Liver (tissue), 9 donors: ENCODE data around the gene URB1. TPM values are rescaled to one million over a fixed set of nuclear protein-coding genes. Genes with fewer than 3 reads are reported as not detected.

Experiments
- DNase-seq: peaks from one replicate; pipeline ENCODE4 v3.0.0-alpha.2; 2017; ENCODE audit warnings: low spot score
- H3K27ac ChIP-seq, 2 donors: one replicate each; pipeline ENCODE4 v1.7.0; 2013; ENCODE audit warnings: inconsistent platforms in 2 of 2, low read length in 2 of 2, control low read depth in 1 of 2, low read depth in 1 of 2, mild to moderate bottlenecking in 1 of 2
- H3K27me3 ChIP-seq, 4 donors: one replicate each; pipeline versions ENCODE4 v1.6.1 to v1.7.0; 2013; ENCODE audit warnings: low read length in 3 of 4, inconsistent platforms in 1 of 4, mild to moderate bottlenecking in 1 of 4, moderate library complexity in 1 of 4; ENCODE audit not compliant: control insufficient read depth in 4 of 4, insufficient read depth in 4 of 4
- H3K36me3 ChIP-seq, 4 donors: one replicate each; pipeline versions ENCODE4 v1.6.1 to v1.7.0; 2013; ENCODE audit warnings: low read length in 3 of 4, mild to moderate bottlenecking in 3 of 4, low read depth in 1 of 4, moderate library complexity in 1 of 4; ENCODE audit not compliant: control insufficient read depth in 4 of 4, insufficient read depth in 3 of 4
- H3K4me1 ChIP-seq, 4 donors: one replicate each; pipeline versions ENCODE4 v1.6.1 to v1.7.0; 2013; ENCODE audit warnings: low read length in 3 of 4, mild to moderate bottlenecking in 3 of 4, moderate library complexity in 1 of 4; ENCODE audit not compliant: control insufficient read depth in 4 of 4, insufficient read depth in 4 of 4
- H3K4me3 ChIP-seq, 3 donors: one replicate each; pipeline versions ENCODE4 v1.6.1 to v1.7.0; 2013; ENCODE audit warnings: low read length in 3 of 3, control low read depth in 1 of 3, low read depth in 1 of 3, mild to moderate bottlenecking in 1 of 3
- H3K9ac ChIP-seq, 2 donors: one replicate each; pipeline ENCODE4 v1.7.0; 2013; ENCODE audit warnings: low read length in 2 of 2, mild to moderate bottlenecking in 2 of 2, moderate library complexity in 2 of 2, control low read depth in 1 of 2, low read depth in 1 of 2
- H3K9me3 ChIP-seq, 4 donors: one replicate each; pipeline versions ENCODE4 v1.6.1 to v1.7.0; 2013; ENCODE audit warnings: low read length in 3 of 4; ENCODE audit not compliant: control insufficient read depth in 4 of 4
- ATF3 ChIP-seq: IDR thresholded peaks from 2 replicates; pipeline ENCODE4 v1.6.1; 2016; ENCODE audit warnings: antibody characterized with exemption
- CTCF ChIP-seq: fragments of 150-350 bp; IDR thresholded peaks from 2 replicates; pipeline ENCODE4 v1.5.1; 2017; ENCODE audit warnings: improper control_type of control experiment, low read depth, low read length; ENCODE audit not compliant: missing input control
- FOXA1 ChIP-seq: IDR thresholded peaks from 2 replicates; pipeline ENCODE4 v1.6.1; 2016; ENCODE audit warnings: antibody characterized with exemption
- FOXA2 ChIP-seq: IDR thresholded peaks from 2 replicates; pipeline ENCODE4 v1.6.1; 2016; ENCODE audit warnings: antibody characterized with exemption
- GABPA ChIP-seq, 2 donors: IDR thresholded peaks in 1 of 2; conservative IDR thresholded peaks in 1 of 2; 2 replicates each; pipeline ENCODE4 v1.6.1; 2016; ENCODE audit warnings: antibody characterized with exemption in 2 of 2, mild to moderate bottlenecking in 1 of 2, moderate library complexity in 1 of 2
- HNF4A ChIP-seq, 2 donors: conservative IDR thresholded peaks; 2 replicates each; pipeline ENCODE4 v1.6.1; 2016; ENCODE audit warnings: antibody characterized with exemption in 2 of 2, mild to moderate bottlenecking in 2 of 2
- HNF4G ChIP-seq: IDR thresholded peaks from 2 replicates; pipeline ENCODE4 v1.6.1; 2016; ENCODE audit warnings: antibody characterized with exemption
- JUND ChIP-seq, 2 donors: IDR thresholded peaks; 2 replicates each; pipeline ENCODE4 v1.6.1; 2016; ENCODE audit warnings: antibody characterized with exemption in 2 of 2
- MAX ChIP-seq: IDR thresholded peaks from 2 replicates; pipeline ENCODE4 v1.6.1; 2016; ENCODE audit warnings: antibody characterized with exemption
- NR2F2 ChIP-seq: IDR thresholded peaks from 2 replicates; pipeline ENCODE4 v1.6.1; 2016; ENCODE audit warnings: antibody characterized with exemption
- RAD21 ChIP-seq, 2 donors: IDR thresholded peaks; 2 replicates each; pipeline ENCODE4 v1.6.1; 2016; ENCODE audit warnings: antibody characterized with exemption in 2 of 2, mild to moderate bottlenecking in 2 of 2
- REST ChIP-seq: IDR thresholded peaks from 2 replicates; pipeline ENCODE4 v1.6.1; 2016; ENCODE audit warnings: antibody characterized with exemption, mild to moderate bottlenecking
- RXRA ChIP-seq, 2 donors: IDR thresholded peaks; 2 replicates each; pipeline ENCODE4 v1.6.1; 2017 to 2018; ENCODE audit warnings: antibody characterized with exemption in 2 of 2, mild to moderate bottlenecking in 1 of 2
- SP1 ChIP-seq: IDR thresholded peaks from 2 replicates; pipeline ENCODE4 v1.6.1; 2018; ENCODE audit warnings: antibody characterized with exemption, mild to moderate bottlenecking
- TAF1 ChIP-seq: conservative IDR thresholded peaks from 2 replicates; pipeline ENCODE4 v1.6.1; 2016; ENCODE audit warnings: antibody characterized with exemption, mild to moderate bottlenecking
- YY1 ChIP-seq: IDR thresholded peaks from 2 replicates; pipeline ENCODE4 v1.6.1; 2016; ENCODE audit warnings: antibody characterized with exemption, mild to moderate bottlenecking
- ZBTB33 ChIP-seq: IDR thresholded peaks from 2 replicates; pipeline ENCODE4 v1.6.1; 2016; ENCODE audit warnings: antibody characterized with exemption
- WGBS: extraction: QIAGEN DNeasy Blood & Tissue Kit; methylation state at CpG from one replicate; pipeline ENCODE4 v1.1.7; 2013; 5-methylcytosine and 5-hydroxymethylcytosine counted together
- polyA plus RNA-seq, 2 donors: library from polyadenylated mRNA; stranded (reverse) in 1 of 2; unstranded in 1 of 2; fragments of 200-250 nt in 1 of 2; fragments of >200 nt in 1 of 2; fragmentation: Nextera tagmentation in 1 of 2; extraction: Ambion mirVana in 1 of 2; gene quantifications; one replicate each; pipeline versions ENCODE4 v1.2.1 to v1.2.3, GENCODE V29; 2013 to 2015
- total RNA-seq, 2 donors: library from RNA; depleted of rRNA; stranded (reverse); fragments of >200 nt; gene quantifications; one replicate each; pipeline ENCODE4 v1.2.3, GENCODE V29; 2014
- donor health status: healthy.
- donor health status: healthy.
- donor health status: healthy.
- donor health status: healthy.
- donor health status: healthy.

The URB1 gene
- total and polyA plus RNA-seq, 4 donors = 2.8 to 14.5 (median 7.1) TPM

GRCh38 chr21:32329776-32330175 lies 63.0 kb downstream of the URB1 start:
- DNase-seq = no peak
- Histone ChIP-seq H3K36me3 (peaks cover 4 to 65% (median 35%) of the 10 kb centered on the region in 4 donors), H3K9ac (no peak overlapping the region), H3K4me1 (no peaks in the 10 kb centered on the region), H3K27me3 (no peaks in the 10 kb centered on the region), H3K9me3 (no peaks in the 10 kb centered on the region), H3K27ac (no peak overlapping the region), H3K4me3 (no peak overlapping the region)
- no peak for TF ChIP-seq FOXA2
- TF ChIP-seq CTCF = no peak
- no peak for TF ChIP-seq YY1
- TF ChIP-seq ATF3 = no peak
- no peak for TF ChIP-seq GABPA (IDR thresholded peaks at IDR 0.05 in 1 of 2, conservative IDR thresholded peaks at IDR 0.05 in 1 of 2)
- TF ChIP-seq JUND (IDR thresholded peaks at IDR 0.05) = no peak
- TF ChIP-seq ZBTB33 = no peak
- no peak for TF ChIP-seq HNF4G
- no peak for TF ChIP-seq REST
- no peak for TF ChIP-seq TAF1
- TF ChIP-seq HNF4A (conservative IDR thresholded peaks at IDR 0.05) = no peak
- WGBS = 94% methylated on average over 3 of the region's 3 CpGs

GRCh38 chr21:32329331-32329730 lies 63.5 kb downstream of the URB1 start:
- Histone ChIP-seq H3K4me1 (no peaks in the 10 kb centered on the region), H3K4me3 (no peak overlapping the region), H3K9ac (no peak overlapping the region), H3K9me3 (no peaks in the 10 kb centered on the region), H3K27me3 (no peaks in the 10 kb centered on the region), H3K27ac (peak overlapping the region in 1 of 2 donors; percentile 64), H3K36me3 (peaks cover 6 to 65% (median 36%) of the 10 kb centered on the region in 4 donors)
- no peak for DNase-seq
- WGBS = 84% methylated on average over 2 of the region's 2 CpGs
- TF ChIP-seq JUND (IDR thresholded peaks at IDR 0.05) = no peak
- no peak for TF ChIP-seq RAD21 (IDR thresholded peaks at IDR 0.05)
- no peak for TF ChIP-seq TAF1
- no peak for TF ChIP-seq CTCF
- no peak for TF ChIP-seq MAX
- no peak for TF ChIP-seq ATF3
- TF ChIP-seq YY1 = no peak
- TF ChIP-seq GABPA (IDR thresholded peaks at IDR 0.05 in 1 of 2, conservative IDR thresholded peaks at IDR 0.05 in 1 of 2) = no peak
- no peak for TF ChIP-seq NR2F2
- TF ChIP-seq FOXA1 = no peak
- no peak for TF ChIP-seq RXRA (IDR thresholded peaks at IDR 0.05)
- no peak for TF ChIP-seq SP1
- no peak for TF ChIP-seq FOXA2
- no peak for TF ChIP-seq REST
